ENCODE data around the gene HSF5. TPM values are rescaled to one million over a fixed set of nuclear protein-coding genes. Genes with fewer than 3 reads are reported as not detected.
A peak's percentile ranks its signal among the peaks of the same experiment; 100 is the strongest.

HSF5 gene
- total and polyA plus RNA-seq, 2 of the 13 experiments (the other 11 are each of a cell fraction or from before 2014, with no cell fraction given) = not detected

- H4K20me1 ChIP-seq (ENCODE audit: insufficient read depth, low read length) = no peaks in the 10 kb centered on the region
- H3K27ac ChIP-seq (ENCODE audit: extremely low read length, insufficient read depth, low read length) = no peak overlapping the region
- 39% methylated on average over 6 of the region's 6 CpGs for WGBS (ENCODE audit: low lambda C conversion rate)
- H3K4me3 ChIP-seq (replicated peaks in 1 of 3; ENCODE audit: insufficient read depth in 1 of 3, low read depth in 2 of 3, low read length in 3 of 3) = no peak overlapping the region
- H3K9ac ChIP-seq (ENCODE audit: insufficient read depth, low read depth, low read length) = no peak overlapping the region
- H3K79me2 ChIP-seq (ENCODE audit: insufficient read depth, low read length) = no peaks in the 10 kb centered on the region
- H3K4me1 ChIP-seq (ENCODE audit: insufficient read depth, low read length) = peaks cover 18% of the 10 kb centered on the region
- no peaks in the 10 kb centered on the region for H3K36me3 ChIP-seq (replicated peaks in 1 of 2; ENCODE audit: control insufficient read depth in 1 of 2, insufficient read depth in 2 of 2, low read length in 2 of 2)
- intact Hi-C loops (cut with micrococcal nuclease; ENCODE audit: unreplicated experiment) = no loop called here
- FAIRE-seq = no peak
- no TSS peak for BruUV-seq (replicated peaks)
- H3K9me3 ChIP-seq (ENCODE audit: low read length) = no peaks in the 10 kb centered on the region
- no peak overlapping the region for H2AFZ ChIP-seq (ENCODE audit: low read length)
- no peak overlapping the region for H3K4me2 ChIP-seq (ENCODE audit: low read depth, low read length)
- CTCF ChIA-PET (ENCODE audit: low intra/inter-chr PET ratio, low total read pairs) = no interaction called here
- 0 out of 2 replicates have a peak, but pooled peaks have one; percentile 6 for TF ChIP-seq ATF7 (IDR thresholded peaks at IDR 0.05)
- no peak for TF ChIP-seq ATF7 (CRISPR knock-in tag; IDR thresholded peaks at IDR 0.05)
- no peak for TF ChIP-seq KDM2A (CRISPR knock-in tag; IDR thresholded peaks at IDR 0.05; ENCODE audit: borderline replicate concordance, low read depth)
- H3K27me3 ChIP-seq (ENCODE audit: control insufficient read depth in 1 of 2, insufficient read depth in 2 of 2, low read length in 2 of 2) = no peaks in the 10 kb centered on the region
- no peak for DNase-seq (ENCODE audit: low spot score)
- in situ Hi-C loops (cut with HindIII; ENCODE audit: extremely low pct_ligation_motif_present, low pct_unique_long_range_greater_than_20kb) = no loop called here
- no peak for ATAC-seq
- POLR2A ChIA-PET = no interaction called here
These were observed 8.1 kb downstream of the HSF5 start for GRCh38 chr17:58480090-58480489.

GRCh38 chr17:58476812-58477211 is 11.4 kb downstream of the HSF5 start:
- FAIRE-seq (no peak), ATAC-seq (no peak), DNase-seq (ENCODE audit: low spot score) (no peak)
- in situ Hi-C loops (cut with HindIII; ENCODE audit: extremely low pct_ligation_motif_present, low pct_unique_long_range_greater_than_20kb) (no loop called here), intact Hi-C loops (cut with micrococcal nuclease; ENCODE audit: unreplicated experiment) (no loop called here)
- Histone ChIP-seq H4K20me1 (ENCODE audit: insufficient read depth, low read length) (no peaks in the 10 kb centered on the region), H3K79me2 (ENCODE audit: insufficient read depth, low read length) (no peaks in the 10 kb centered on the region), H3K4me3 (replicated peaks in 1 of 3; ENCODE audit: insufficient read depth in 1 of 3, low read depth in 2 of 3, low read length in 3 of 3) (no peak overlapping the region), H3K27me3 (ENCODE audit: control insufficient read depth in 1 of 2, insufficient read depth in 2 of 2, low read length in 2 of 2) (no peaks in the 10 kb centered on the region; a peak in 1 of 5 replicates), H3K36me3 (replicated peaks in 1 of 2; ENCODE audit: control insufficient read depth in 1 of 2, insufficient read depth in 2 of 2, low read length in 2 of 2) (no peaks in the 10 kb centered on the region), H3K4me2 (ENCODE audit: low read depth, low read length) (no peak overlapping the region), H3K9ac (ENCODE audit: insufficient read depth, low read depth, low read length) (no peak overlapping the region), H3K4me1 (ENCODE audit: insufficient read depth, low read length) (peaks cover 5% of the 10 kb centered on the region), H2AFZ (ENCODE audit: low read length) (no peak overlapping the region), H3K9me3 (ENCODE audit: low read length) (no peaks in the 10 kb centered on the region), H3K27ac (ENCODE audit: extremely low read length, insufficient read depth, low read length) (no peak overlapping the region)
- CTCF ChIA-PET (ENCODE audit: low intra/inter-chr PET ratio, low total read pairs) = no interaction called here
- 61% methylated on average over 18 of the region's 18 CpGs for WGBS (ENCODE audit: low lambda C conversion rate)
- POLR2A ChIA-PET = no interaction called here
- BruUV-seq (replicated peaks) = no TSS peak
- TF ChIP-seq ZNF687 (CRISPR knock-in tag; IDR thresholded peaks at IDR 0.05) (no peak), ZNF883 (CRISPR knock-in tag; IDR thresholded peaks at IDR 0.05; ENCODE audit: not compliant biosample characterization) (no peak), GPBP1L1 (CRISPR knock-in tag; IDR thresholded peaks at IDR 0.05) (no peak)

All from HepG2 (cell line).